Fibroblast of the aortic adventitia (primary cell): ENCODE results near the gene SPIN1. TPM values are rescaled to one million over a fixed set of nuclear protein-coding genes. Genes with fewer than 3 reads are reported as not detected.
A peak's percentile ranks its signal among the peaks of the same experiment; 100 is the strongest.

ENCODE experiments used
- DNase-seq: peaks from one replicate; pipeline ENCODE4 v3.0.0-alpha.2; 2010; ENCODE audit warnings: low read depth
- H3K4me3 ChIP-seq: 2 replicates; pipeline ENCODE4 v1.5.1; 2011; ENCODE audit warnings: low read depth, mild to moderate bottlenecking, control low read depth, low read length, moderate library complexity
- CTCF ChIP-seq: IDR thresholded peaks from 2 replicates; pipeline ENCODE4 v1.5.1; 2011; ENCODE audit warnings: mild to moderate bottlenecking, low read length, control low read depth, inconsistent platforms; ENCODE audit not compliant: insufficient read depth
- total RNA-seq: library from RNA; depleted of rRNA; stranded (reverse); fragments of >200 nt; gene quantifications from 2 replicates; pipeline ENCODE4 v1.2.3, GENCODE V29; 2012; ENCODE audit warnings: low replicate concordance

The SPIN1 gene
- total RNA-seq, 1 donor: 135 TPM

- DNase-seq: peak; percentile 78
- no peak for TF ChIP-seq CTCF
- peak overlapping the region; percentile 83 for H3K4me3 ChIP-seq
These were observed 802 bp downstream of the SPIN1 start for GRCh38 chr9:88388886-88389605.

DNA sequence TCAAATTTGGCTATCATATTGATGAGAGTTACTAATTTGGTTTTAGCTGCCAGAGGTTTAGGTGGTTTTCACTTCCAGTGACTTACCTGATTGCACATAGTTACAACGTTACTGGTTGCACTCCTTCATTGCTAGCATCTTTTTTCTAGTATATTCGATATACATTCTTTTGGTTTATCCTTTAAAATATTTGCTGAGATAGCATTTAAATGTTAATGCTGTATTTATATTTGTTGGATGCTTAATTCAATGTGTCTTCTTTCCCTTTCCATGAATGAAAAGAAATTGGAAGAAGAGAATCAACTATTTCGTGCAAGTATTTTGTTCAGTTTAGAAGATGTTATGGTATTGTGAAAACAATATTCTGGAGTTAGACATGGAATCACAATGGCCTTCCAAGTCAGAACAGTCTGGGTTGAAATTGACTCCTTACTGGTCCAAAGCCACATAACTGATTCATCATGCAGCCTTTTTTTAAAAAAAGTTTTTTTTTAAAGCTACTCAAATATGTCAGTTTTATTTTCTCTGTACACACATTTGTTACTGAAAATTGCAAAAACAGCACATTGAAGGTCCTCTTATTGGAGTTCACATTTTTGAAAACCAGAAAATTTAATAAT is 2.2 kb downstream of the SPIN1 start:
- TF ChIP-seq CTCF: no peak
- peak overlapping the region; percentile 83 for H3K4me3 ChIP-seq
- DNase-seq: peak; percentile 80

GRCh38 chr9:88391236-88391635 is 3.0 kb downstream of the SPIN1 start:
- TF ChIP-seq CTCF: no peak
- H3K4me3 ChIP-seq: no peak overlapping the region

GRCh38 chr9:88391921-88392320 is 3.7 kb downstream of the SPIN1 start:
- DNase-seq: no peak
- no peak for TF ChIP-seq CTCF
- no peak overlapping the region for H3K4me3 ChIP-seq

More at GRCh38 chr9:88391236-88391635, 3.0 kb downstream of the SPIN1 start:
- DNase-seq: peak; percentile 52

- no peak for DNase-seq
- TF ChIP-seq CTCF: no peak
- H3K4me3 ChIP-seq: no peak overlapping the region
These were observed 4.3 kb downstream of the SPIN1 start for GRCh38 chr9:88392549-88392948.

GRCh38 chr9:88396836-88397577 is 8.8 kb downstream of the SPIN1 start:
- peak; percentile 29 for TF ChIP-seq CTCF
- H3K4me3 ChIP-seq: no peak overlapping the region
- DNase-seq: peak; percentile 94
